Lung (tissue), 12 donors: ENCODE measurements around the gene MMP7. TPM values are rescaled to one million over a fixed set of nuclear protein-coding genes. Genes with fewer than 3 reads are reported as not detected.

Source experiments
- ATAC-seq: fragments of 200-7000 bp; cut with Tn5 transposase; one replicate; pipeline ENCODE4 v1.9.1; 2020; ENCODE audit warnings: moderate number of reproducible peaks; ENCODE audit not compliant: insufficient read depth, low FRiP score
- DNase-seq, 3 donors: peaks; one replicate each; pipeline ENCODE4 v3.0.0-alpha.2; 2013 to 2017
- H3K27ac ChIP-seq, 2 donors: one replicate each; pipeline ENCODE4 v1.5.1; 2013; ENCODE audit warnings: mild to moderate bottlenecking in 2 of 2, moderate library complexity in 2 of 2, control low read depth in 1 of 2, inconsistent platforms in 1 of 2, low read depth in 1 of 2, low read length in 1 of 2
- H3K27me3 ChIP-seq, 3 donors: one replicate each; pipeline ENCODE4 v1.5.1; 2013; ENCODE audit warnings: low read length in 2 of 3; ENCODE audit not compliant: control insufficient read depth in 3 of 3, insufficient read depth in 3 of 3
- H3K36me3 ChIP-seq, 4 donors: one replicate each; pipeline ENCODE4 v1.5.1; 2013; ENCODE audit warnings: low read length in 4 of 4, mild to moderate bottlenecking in 1 of 4, moderate library complexity in 1 of 4; ENCODE audit not compliant: control insufficient read depth in 4 of 4, insufficient read depth in 4 of 4
- H3K4me1 ChIP-seq, 5 donors: one replicate each; pipeline ENCODE4 v1.5.1; 2013; ENCODE audit warnings: low read length in 5 of 5, mild to moderate bottlenecking in 2 of 5, moderate library complexity in 1 of 5; ENCODE audit not compliant: control insufficient read depth in 5 of 5, insufficient read depth in 5 of 5
- H3K4me3 ChIP-seq: one replicate; pipeline ENCODE4 v1.5.1; 2013; ENCODE audit warnings: mild to moderate bottlenecking, control low read depth, moderate library complexity
- H3K9ac ChIP-seq, 2 donors: one replicate each; pipeline ENCODE4 v1.5.1; 2013; ENCODE audit warnings: low read length in 2 of 2, control low read depth in 1 of 2; ENCODE audit not compliant: insufficient read depth in 1 of 2
- H3K9me3 ChIP-seq, 4 donors: one replicate each; pipeline ENCODE4 v1.5.1; 2013; ENCODE audit warnings: low read length in 3 of 4, mild to moderate bottlenecking in 1 of 4, moderate library complexity in 1 of 4; ENCODE audit not compliant: control insufficient read depth in 4 of 4, insufficient read depth in 3 of 4
- CTCF ChIP-seq: IDR thresholded peaks from 2 replicates; pipeline ENCODE4 v1.5.1; 2012; ENCODE audit warnings: mild to moderate bottlenecking; ENCODE audit errors: control extremely low read depth, extremely low read depth
- WGBS, 2 donors: extraction: QIAGEN DNeasy Blood & Tissue Kit; methylation state at CpG; one replicate each; pipeline ENCODE4 v1.1.7; 2013; 5-methylcytosine and 5-hydroxymethylcytosine counted together
- polyA plus RNA-seq, 2 donors: library from polyadenylated mRNA; stranded (reverse); fragments of 200-250 nt; gene quantifications; one replicate each; pipeline ENCODE4 v1.2.1, GENCODE V29; 2013
- total RNA-seq, 2 donors: library from RNA; depleted of rRNA in 1 of 2; stranded (reverse); fragments of >200 nt in 1 of 2; gene quantifications; one replicate each; pipeline ENCODE4 v1.2.1, GENCODE V29; 2014 to 2021
- donor health status: control.
- donor health status: control.
- donor health status: Bipolar disorder and iron deficiency.
- donor health status: healthy.
- donor health status: DM: yes; HTN: yes; CAD: no.

MMP7 gene
- total and polyA plus RNA-seq, 4 donors = 17.9 to 433 (median 26.2) TPM

- no peak overlapping the region for H3K4me3 ChIP-seq
- no peak overlapping the region for H3K9ac ChIP-seq
- no peak for TF ChIP-seq CTCF
- no peaks in the 10 kb centered on the region for H3K4me1 ChIP-seq
- H3K27ac ChIP-seq = no peak overlapping the region
- WGBS, 2 donors = 71 to 81% methylated on average over 5 of the region's 5 CpGs
- H3K9me3 ChIP-seq = no peaks in the 10 kb centered on the region
- H3K36me3 ChIP-seq = no peaks in the 10 kb centered on the region
- H3K27me3 ChIP-seq = no peaks in the 10 kb centered on the region
- DNase-seq = no peak
- no peak for ATAC-seq
These were observed 41.1 kb downstream of the MMP7 start for GRCh38 chr11:102489186-102490145.

GRCh38 chr11:102488208-102488607 lies 42.3 kb downstream of the MMP7 start:
- Histone ChIP-seq H3K9ac (no peak overlapping the region), H3K9me3 (no peaks in the 10 kb centered on the region), H3K4me3 (no peak overlapping the region), H3K27ac (no peak overlapping the region), H3K36me3 (no peaks in the 10 kb centered on the region), H3K27me3 (no peaks in the 10 kb centered on the region), H3K4me1 (no peaks in the 10 kb centered on the region)
- TF ChIP-seq CTCF = no peak
- 89 to 90% methylated on average over 3 of the region's 3 CpGs for WGBS, 2 donors
- ATAC-seq (no peak), DNase-seq (no peak)

GRCh38 chr11:102487214-102487613 lies 43.3 kb downstream of the MMP7 start:
- H3K9ac ChIP-seq = no peak overlapping the region
- H3K4me1 ChIP-seq = peaks cover 0 to 2% (median 0%) of the 10 kb centered on the region in 5 donors
- ATAC-seq (no peak), DNase-seq (no peak)
- no peaks in the 10 kb centered on the region for H3K9me3 ChIP-seq
- H3K36me3 ChIP-seq = no peaks in the 10 kb centered on the region
- no peak overlapping the region for H3K4me3 ChIP-seq
- no peak overlapping the region for H3K27ac ChIP-seq
- no peaks in the 10 kb centered on the region for H3K27me3 ChIP-seq
- TF ChIP-seq CTCF = no peak
- WGBS, 2 donors = 27 to 29% methylated on average over 1 of the region's 1 CpG
